ENCODE measurements around the gene SERPINF2.

GRCh38 chr17:1735418-1735817, 7.3 kb upstream of the SERPINF2 start:
- TF ChIP-seq POLR2A (IDR thresholded peaks at IDR 0.05) (no peak), CTCF (IDR thresholded peaks at IDR 0.05) (no peak)

Data from breast epithelium (tissue), 3 donors.